ENCODE results near the gene ADIPOR2. TPM values are rescaled to one million over a fixed set of nuclear protein-coding genes. Genes with fewer than 3 reads are reported as not detected.
"Not testable (repeated sequence)": the region's sequence is repeated elsewhere in the genome, so short reads cannot be mapped to it uniquely, and the experiment has no call there.

Gene ADIPOR2
- total RNA-seq, 2 experiments from 2014 or later: 64.4 to 68.3 TPM

- Mint-ChIP-seq H3K9me3 (ENCODE audit: insufficient read depth) (no peaks in the 10 kb centered on the region), H3K4me3 (peak overlapping the region; percentile 12), H3K36me3 (ENCODE audit: low read depth) (peaks cover 38% of the 10 kb centered on the region), H3K4me1 (ENCODE audit: low read depth) (peaks cover 55% of the 10 kb centered on the region), H3K27ac (no peak overlapping the region), H3K27me3 (ENCODE audit: low read depth) (no peaks in the 10 kb centered on the region)
- ATAC-seq: no peak
- no peak for DNase-seq
- CTCF ChIA-PET: interaction anchor here (0.6 to 2.5 kb wide), 6 partner anchors 16 to 575 kb away, joined by 3 to 8 read pairs (median 6); no protein-coding TSS in a partner anchor
- POLR2A ChIA-PET: no interaction called here
Observed at GRCh38 chr12:1692895-1693610, 2.2 kb downstream of the ADIPOR2 start.

- H3K27me3 Mint-ChIP-seq (ENCODE audit: low read depth); CTCF ChIA-PET; H3K4me3 Mint-ChIP-seq; H3K27ac Mint-ChIP-seq; POLR2A ChIA-PET; DNase-seq; ATAC-seq; H3K9me3 Mint-ChIP-seq (ENCODE audit: insufficient read depth): not testable (repeated sequence)
- Mint-ChIP-seq H3K36me3 (ENCODE audit: low read depth) (peaks cover 51% of the 10 kb centered on the region), H3K4me1 (ENCODE audit: low read depth) (peaks cover 48% of the 10 kb centered on the region)
Observed at GRCh38 chr12:1695097-1695496, 4.2 kb downstream of the ADIPOR2 start.

GRCh38 chr12:1695886-1696670, 5.2 kb downstream of the ADIPOR2 start:
- Mint-ChIP-seq H3K9me3 (ENCODE audit: insufficient read depth) (no peaks in the 10 kb centered on the region), H3K36me3 (ENCODE audit: low read depth) (peaks cover 56% of the 10 kb centered on the region), H3K27ac (no peak overlapping the region), H3K27me3 (ENCODE audit: low read depth) (no peaks in the 10 kb centered on the region), H3K4me1 (ENCODE audit: low read depth) (peaks cover 41% of the 10 kb centered on the region), H3K4me3 (no peak overlapping the region)
- ChIA-PET CTCF (interaction anchor here (1.0 to 4.6 kb wide), 3 partner anchors 29 to 243 kb away, joined by 3 to 21 read pairs (median 3); no protein-coding TSS in a partner anchor), POLR2A (no interaction called here)
- no peak for DNase-seq
- no peak for ATAC-seq

GRCh38 chr12:1696800-1697199, 5.9 kb downstream of the ADIPOR2 start:
- no peak overlapping the region for H3K27ac Mint-ChIP-seq

GRCh38 chr12:1697271-1697670, 6.4 kb downstream of the ADIPOR2 start:
- Mint-ChIP-seq H3K4me3 (no peak overlapping the region), H3K9me3 (ENCODE audit: insufficient read depth) (no peaks in the 10 kb centered on the region), H3K27me3 (ENCODE audit: low read depth) (no peaks in the 10 kb centered on the region), H3K27ac (no peak overlapping the region), H3K4me1 (ENCODE audit: low read depth) (peaks cover 38% of the 10 kb centered on the region), H3K36me3 (ENCODE audit: low read depth) (peaks cover 58% of the 10 kb centered on the region)
- ChIA-PET CTCF (interaction anchor here (1.3 to 4.6 kb wide), 4 partner anchors 30 to 94 kb away, joined by 3 to 21 read pairs (median 6); no protein-coding TSS in a partner anchor), POLR2A (no interaction called here)
- ATAC-seq (no peak), DNase-seq (no peak)

More at GRCh38 chr12:1696800-1697199, 5.9 kb downstream of the ADIPOR2 start:
- ATAC-seq (no peak), DNase-seq (no peak)
- Mint-ChIP-seq H3K9me3 (ENCODE audit: insufficient read depth) (no peaks in the 10 kb centered on the region), H3K36me3 (ENCODE audit: low read depth) (peaks cover 56% of the 10 kb centered on the region), H3K4me1 (ENCODE audit: low read depth) (peaks cover 40% of the 10 kb centered on the region), H3K4me3 (no peak overlapping the region), H3K27me3 (ENCODE audit: low read depth) (no peaks in the 10 kb centered on the region)
- POLR2A ChIA-PET: no interaction called here
- CTCF ChIA-PET: interaction anchor here (1.0 to 4.6 kb wide), 3 partner anchors 30 to 243 kb away, joined by 3 to 21 read pairs (median 3); no protein-coding TSS in a partner anchor

GRCh38 chr12:1698720-1699119, 7.8 kb downstream of the ADIPOR2 start:
- no peaks in the 10 kb centered on the region for H3K9me3 Mint-ChIP-seq (ENCODE audit: insufficient read depth)
- ChIA-PET CTCF (interaction anchor here (1.6 to 4.6 kb wide), 2 partner anchors 44 to 92 kb away, joined by 6 to 21 read pairs; no protein-coding TSS in a partner anchor), POLR2A (no interaction called here)
- no peak for ATAC-seq
- H3K36me3 Mint-ChIP-seq (ENCODE audit: low read depth): peaks cover 54% of the 10 kb centered on the region
- no peaks in the 10 kb centered on the region for H3K27me3 Mint-ChIP-seq (ENCODE audit: low read depth)
- no peak overlapping the region for H3K27ac Mint-ChIP-seq
- no peak for DNase-seq
- no peak overlapping the region for H3K4me3 Mint-ChIP-seq
- H3K4me1 Mint-ChIP-seq (ENCODE audit: low read depth): peaks cover 30% of the 10 kb centered on the region

- ATAC-seq (no peak), DNase-seq (no peak)
- POLR2A ChIA-PET: no interaction called here
- Mint-ChIP-seq H3K9me3 (ENCODE audit: insufficient read depth) (no peaks in the 10 kb centered on the region), H3K27me3 (ENCODE audit: low read depth) (no peaks in the 10 kb centered on the region), H3K4me1 (ENCODE audit: low read depth) (peaks cover 32% of the 10 kb centered on the region), H3K27ac (no peak overlapping the region), H3K4me3 (no peak overlapping the region), H3K36me3 (ENCODE audit: low read depth) (peaks cover 40% of the 10 kb centered on the region)
- CTCF ChIA-PET: interaction anchor here (2.0 kb wide), 1 partner anchor 88 kb away, joined by 7 read pairs; no protein-coding TSS in a partner anchor
Observed at GRCh38 chr12:1702713-1703112, 11.8 kb downstream of the ADIPOR2 start.

- CTCF ChIA-PET: interaction anchor here (2.0 kb wide), 1 partner anchor 87 kb away, joined by 7 read pairs; no protein-coding TSS in a partner anchor
- Mint-ChIP-seq H3K36me3 (ENCODE audit: low read depth) (peaks cover 37% of the 10 kb centered on the region), H3K4me1 (ENCODE audit: low read depth) (peaks cover 26% of the 10 kb centered on the region), H3K27me3 (ENCODE audit: low read depth) (no peaks in the 10 kb centered on the region), H3K27ac (no peak overlapping the region), H3K4me3 (no peak overlapping the region), H3K9me3 (ENCODE audit: insufficient read depth) (peaks cover 3% of the 10 kb centered on the region)
- DNase-seq (no peak), ATAC-seq (no peak)
- POLR2A ChIA-PET: interaction anchor here (1.0 kb wide), 1 partner anchor 13 kb away, joined by 3 read pairs; no protein-coding TSS in a partner anchor
Observed at GRCh38 chr12:1703771-1704722, 13.2 kb downstream of the ADIPOR2 start.

- H3K27me3 Mint-ChIP-seq (ENCODE audit: low read depth): no peaks in the 10 kb centered on the region
- DNase-seq: no peak
- CTCF ChIA-PET: no interaction called here
- ATAC-seq: no peak
- peaks cover 8% of the 10 kb centered on the region for H3K9me3 Mint-ChIP-seq (ENCODE audit: insufficient read depth)
- H3K27ac Mint-ChIP-seq: no peak overlapping the region
- H3K36me3 Mint-ChIP-seq (ENCODE audit: low read depth): peaks cover 43% of the 10 kb centered on the region
- H3K4me3 Mint-ChIP-seq: no peak overlapping the region
- POLR2A ChIA-PET: no interaction called here
- peaks cover 28% of the 10 kb centered on the region for H3K4me1 Mint-ChIP-seq (ENCODE audit: low read depth)
Observed at GRCh38 chr12:1705774-1706631, 15.1 kb downstream of the ADIPOR2 start.

GRCh38 chr12:1706632-1706980, 15.7 kb downstream of the ADIPOR2 start:
- H3K9me3 Mint-ChIP-seq (ENCODE audit: insufficient read depth): peaks cover 9% of the 10 kb centered on the region
- H3K27ac Mint-ChIP-seq: no peak overlapping the region
- CTCF ChIA-PET: interaction anchor here (1.0 kb wide), 1 partner anchor 72 kb away, joined by 3 read pairs; no protein-coding TSS in a partner anchor

More at GRCh38 chr12:1706632-1706980, 15.7 kb downstream of the ADIPOR2 start:
- H3K4me3 Mint-ChIP-seq: no peak overlapping the region
- no peaks in the 10 kb centered on the region for H3K27me3 Mint-ChIP-seq (ENCODE audit: low read depth)
- DNase-seq (no peak), ATAC-seq (no peak)
- peaks cover 28% of the 10 kb centered on the region for H3K4me1 Mint-ChIP-seq (ENCODE audit: low read depth)
- POLR2A ChIA-PET: no interaction called here
- H3K36me3 Mint-ChIP-seq (ENCODE audit: low read depth): peaks cover 48% of the 10 kb centered on the region

Measured in activated CD8-positive, alpha-beta T cell treated with anti-CD3 and anti-CD28 coated beads, Interleukin-2, amount 10 ng/mL, durations not matched to agents 7 days and 5 days (primary cell).